Stomach (tissue), 4 donors: ENCODE measurements around the gene WDR76.

Source experiments
- EP300 ChIP-seq: sonication (generic); formaldehyde crosslinking; IDR thresholded peaks from one replicate; pipeline ENCODE4 v1.6.1; 2017; ENCODE audit warnings: antibody characterized with exemption
- POLR2A ChIP-seq, 4 donors: fragments of 450-650 bp; IDR thresholded peaks; one replicate each; pipeline ENCODE4 v1.6.1; 2016; ENCODE audit warnings: antibody characterized with exemption in 4 of 4, control low read depth in 2 of 4, mild to moderate bottlenecking in 1 of 4, moderate library complexity in 1 of 4
- POLR2AphosphoS5 ChIP-seq, 3 donors: sonication (generic); formaldehyde crosslinking; IDR thresholded peaks; one replicate each; pipeline ENCODE4 v1.6.1; 2016; ENCODE audit warnings: antibody characterized with exemption in 3 of 3
- TF ChIP-seq, protein P1 (sequence below), 7 experiments: fragments of 450-650 bp in 4 of 7; fragments of 200-600 bp in 3 of 7; sonication (generic) in 3 of 7; IDR thresholded peaks; one replicate each; pipeline ENCODE4 v1.5.1; 2016 to 2019; ENCODE audit warnings: antibody characterized with exemption in 7 of 7, control low read depth in 2 of 7, mild to moderate bottlenecking in 1 of 7

DNA sequence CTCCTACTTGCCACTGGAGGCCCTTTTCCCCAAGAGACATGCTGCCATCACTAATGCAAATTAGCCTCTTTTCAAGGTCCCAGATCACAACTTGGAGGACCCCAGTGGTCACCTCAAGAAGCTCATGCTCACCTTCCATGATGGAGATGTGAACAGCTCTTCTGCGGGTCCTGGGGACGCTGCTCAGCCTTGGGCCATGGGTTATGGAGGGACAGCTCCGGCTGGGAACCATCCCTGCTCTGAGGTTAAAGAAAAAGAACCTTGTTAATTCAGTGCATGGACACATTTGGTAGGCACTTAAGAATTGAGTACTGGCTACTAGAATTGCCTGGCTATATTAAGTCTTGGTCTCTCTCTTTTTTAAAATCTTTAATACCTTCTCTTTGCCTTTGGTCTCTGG lies 56.8 kb downstream of the WDR76 start:
- no peak for TF ChIP-seq EP300
- TF ChIP-seq POLR2A (IDR thresholded peaks at IDR 0.05), result no peak
- no peak for TF ChIP-seq POLR2AphosphoS5 (IDR thresholded peaks at IDR 0.05)
- TF ChIP-seq, protein P1, sequence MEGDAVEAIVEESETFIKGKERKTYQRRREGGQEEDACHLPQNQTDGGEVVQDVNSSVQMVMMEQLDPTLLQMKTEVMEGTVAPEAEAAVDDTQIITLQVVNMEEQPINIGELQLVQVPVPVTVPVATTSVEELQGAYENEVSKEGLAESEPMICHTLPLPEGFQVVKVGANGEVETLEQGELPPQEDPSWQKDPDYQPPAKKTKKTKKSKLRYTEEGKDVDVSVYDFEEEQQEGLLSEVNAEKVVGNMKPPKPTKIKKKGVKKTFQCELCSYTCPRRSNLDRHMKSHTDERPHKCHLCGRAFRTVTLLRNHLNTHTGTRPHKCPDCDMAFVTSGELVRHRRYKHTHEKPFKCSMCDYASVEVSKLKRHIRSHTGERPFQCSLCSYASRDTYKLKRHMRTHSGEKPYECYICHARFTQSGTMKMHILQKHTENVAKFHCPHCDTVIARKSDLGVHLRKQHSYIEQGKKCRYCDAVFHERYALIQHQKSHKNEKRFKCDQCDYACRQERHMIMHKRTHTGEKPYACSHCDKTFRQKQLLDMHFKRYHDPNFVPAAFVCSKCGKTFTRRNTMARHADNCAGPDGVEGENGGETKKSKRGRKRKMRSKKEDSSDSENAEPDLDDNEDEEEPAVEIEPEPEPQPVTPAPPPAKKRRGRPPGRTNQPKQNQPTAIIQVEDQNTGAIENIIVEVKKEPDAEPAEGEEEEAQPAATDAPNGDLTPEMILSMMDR (IDR thresholded peaks at IDR 0.05), result no peak
